ENCODE measurements around the gene RFX2. TPM values are rescaled to one million over a fixed set of nuclear protein-coding genes. Genes with fewer than 3 reads are reported as not detected.

Gene RFX2
- total RNA-seq, 1 experiment from 2014 or later: 3.5 TPM

GRCh38 chr19:5958074-5958850, 152.0 kb downstream of the RFX2 start:
- DNase-seq (ENCODE audit: low read depth): no peak

DNA sequence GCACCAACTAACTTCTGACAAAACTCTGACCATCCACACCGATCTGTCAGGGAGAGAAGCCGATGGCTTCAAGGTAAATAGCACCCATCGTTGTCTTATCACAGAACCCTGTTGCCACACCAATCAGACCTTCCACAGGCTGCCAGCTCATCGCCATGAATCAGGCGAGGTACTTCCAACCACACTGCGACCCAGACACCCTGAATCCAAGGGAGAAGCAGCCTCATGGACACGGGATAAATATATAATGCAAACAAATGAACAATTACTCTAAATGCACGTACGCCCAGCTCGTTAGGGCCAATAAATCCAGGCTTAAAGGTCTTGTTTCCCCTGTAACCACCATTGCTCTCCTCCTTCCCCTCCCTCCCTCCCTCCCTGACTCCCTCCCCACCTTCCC, 153.1 kb downstream of the RFX2 start:
- DNase-seq (ENCODE audit: low read depth): no peak

- no peak for DNase-seq (ENCODE audit: low read depth)
Measured at GRCh38 chr19:5956728-5957127, 153.6 kb downstream of the RFX2 start.

- no peak for DNase-seq (ENCODE audit: low read depth)
Measured at GRCh38 chr19:5956323-5956722, 154.0 kb downstream of the RFX2 start.

DNA sequence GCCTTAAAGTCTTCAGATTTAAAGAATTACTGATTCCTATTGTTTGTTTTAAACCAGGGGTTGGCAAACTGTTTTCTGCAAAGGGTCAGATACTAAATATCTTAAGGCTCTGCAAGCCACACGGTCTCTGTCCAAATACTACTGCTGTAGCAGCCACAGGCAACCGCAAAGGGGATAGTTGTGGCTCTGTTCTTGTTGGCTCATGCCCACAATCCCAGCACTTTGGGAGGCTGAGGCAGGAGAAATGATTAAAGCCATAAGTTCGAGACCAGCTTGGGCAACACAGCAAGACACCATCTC, 154.7 kb downstream of the RFX2 start:
- no peak for DNase-seq (ENCODE audit: low read depth)

DNA sequence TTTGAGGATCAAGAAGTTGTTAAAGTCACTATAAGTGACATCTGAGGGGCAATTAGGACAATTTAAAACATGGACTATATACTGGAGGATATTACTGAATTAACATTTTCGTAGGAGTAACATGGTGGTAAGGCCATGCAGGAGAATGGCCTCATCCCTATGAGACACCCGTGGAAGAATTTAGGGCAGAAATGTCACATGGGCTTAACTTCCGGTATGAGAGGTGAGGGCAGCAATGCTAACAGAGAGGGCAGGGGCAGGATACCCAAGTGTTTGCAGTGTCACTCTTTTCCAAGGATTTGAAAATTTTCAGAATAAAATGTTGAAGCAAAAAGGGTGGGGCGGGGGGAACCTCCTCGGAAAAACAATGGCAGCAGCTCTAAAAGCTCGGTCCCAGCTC, 156.0 kb downstream of the RFX2 start:
- no peak for DNase-seq (ENCODE audit: low read depth)

- DNase-seq (ENCODE audit: low read depth): no peak
Measured at GRCh38 chr19:5953680-5954213, 156.6 kb downstream of the RFX2 start.

DNA sequence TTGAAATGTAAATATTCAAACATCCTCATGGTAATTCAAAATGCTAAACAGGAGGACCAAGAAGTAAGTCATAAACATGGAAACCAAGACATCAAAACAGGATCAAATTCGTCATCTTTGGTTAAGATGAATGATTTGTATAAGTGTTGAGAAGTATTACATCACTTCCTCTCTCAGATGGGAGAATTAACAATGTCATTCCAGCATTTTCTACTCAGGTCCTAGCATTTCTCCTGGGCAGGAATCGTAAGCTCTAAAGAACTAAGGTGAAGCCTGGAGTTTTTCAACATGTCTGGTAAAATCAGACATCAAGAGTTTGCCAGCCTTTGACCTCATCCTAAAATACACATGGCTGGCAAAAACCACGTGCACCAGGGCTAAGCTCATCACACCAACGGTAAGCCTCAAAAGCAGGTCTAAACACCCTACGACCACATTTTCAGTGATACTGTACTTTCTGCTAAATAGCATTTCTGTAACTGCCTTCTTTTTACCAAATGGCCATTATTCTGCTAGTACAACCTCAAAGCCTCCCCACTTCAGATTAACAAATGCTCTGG, 157.2 kb downstream of the RFX2 start:
- DNase-seq (ENCODE audit: low read depth): no peak

DNA sequence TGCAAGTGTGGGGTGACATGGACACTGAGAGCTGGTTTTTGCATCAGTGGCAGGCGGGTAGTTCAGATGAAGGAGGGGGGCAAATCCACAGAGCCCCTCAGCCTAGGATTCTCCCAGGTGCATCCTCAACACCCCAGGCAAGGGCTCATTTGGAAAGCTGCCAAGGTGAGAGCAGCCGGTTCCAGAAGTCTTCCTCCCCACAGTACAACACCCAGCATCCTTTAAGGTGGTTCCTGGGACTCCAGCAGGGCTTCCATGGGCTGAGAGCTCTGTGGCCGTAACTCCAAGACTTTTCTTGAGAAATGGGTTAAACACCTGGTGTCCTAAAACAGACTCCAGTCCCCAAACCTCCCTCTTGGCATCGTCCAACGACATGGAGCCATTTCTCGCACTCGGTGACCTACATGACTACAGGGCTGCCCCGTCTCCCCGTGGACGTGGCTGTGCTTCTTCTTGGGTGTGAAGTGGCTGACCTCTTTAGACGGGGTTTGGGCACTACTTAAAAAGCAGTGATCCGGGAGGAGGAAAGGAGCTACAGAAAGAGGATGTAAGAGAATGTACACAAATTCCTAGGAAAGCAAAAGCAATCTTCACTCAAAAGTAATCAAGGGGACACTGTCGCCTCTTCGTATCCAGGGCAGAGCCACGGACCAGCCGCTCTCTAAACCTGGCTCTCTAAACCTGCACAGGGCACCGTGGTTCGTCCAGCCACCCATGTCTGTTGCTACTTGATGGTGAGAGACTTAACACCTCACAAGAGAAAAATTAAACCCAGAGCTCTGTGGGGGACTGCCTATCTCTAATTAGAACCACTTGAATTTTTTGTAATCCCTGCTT, 157.9 kb downstream of the RFX2 start:
- DNase-seq (ENCODE audit: low read depth): no peak

- no peak for DNase-seq (ENCODE audit: low read depth)
Measured at GRCh38 chr19:5951338-5951861, 158.9 kb downstream of the RFX2 start.

DNA sequence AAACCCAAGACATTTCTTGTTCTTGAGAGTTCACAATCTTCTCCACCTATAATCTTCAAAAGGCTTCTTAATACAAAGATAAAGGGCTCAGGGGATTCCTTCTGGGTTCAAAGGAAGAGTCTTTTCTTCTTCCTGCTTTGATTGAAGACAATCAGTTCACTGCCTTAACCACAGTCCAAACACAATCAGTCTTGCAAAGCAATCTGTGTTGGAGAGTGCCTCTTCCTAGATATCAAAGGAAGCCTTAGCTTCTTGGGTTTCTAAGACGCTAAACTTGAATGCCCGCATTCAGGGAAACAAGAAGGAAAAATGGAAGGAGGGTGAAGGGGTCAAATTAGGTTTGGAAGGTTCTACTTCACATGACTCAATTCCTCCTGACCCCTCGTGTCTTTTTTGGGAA, 159.6 kb downstream of the RFX2 start:
- no peak for DNase-seq (ENCODE audit: low read depth)

DNA sequence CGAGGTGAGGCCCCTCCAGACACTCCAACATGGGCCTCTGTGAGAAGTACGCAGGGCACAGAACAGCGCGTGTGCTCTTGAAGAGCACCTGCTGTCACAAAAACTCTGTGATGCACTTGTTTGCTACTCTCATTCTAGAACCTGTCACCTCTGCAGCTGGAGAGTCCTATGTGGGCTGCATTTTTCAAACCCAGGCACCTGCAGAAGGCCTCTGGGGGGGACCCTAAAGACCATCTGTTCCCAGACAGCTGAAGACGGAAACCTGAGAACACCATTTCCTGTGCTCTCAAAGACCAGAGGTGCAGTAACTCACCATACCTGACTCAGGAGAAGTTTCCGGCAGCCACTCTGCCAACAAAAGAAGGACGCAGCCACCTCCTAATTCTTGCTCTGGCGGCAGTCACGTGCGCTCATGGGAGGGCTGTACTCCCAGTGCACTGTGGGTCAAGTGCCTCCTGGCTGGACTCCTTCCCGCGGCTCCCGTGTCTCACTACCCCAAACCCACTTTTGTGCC, 160.5 kb downstream of the RFX2 start:
- no peak for DNase-seq (ENCODE audit: low read depth)

DNA sequence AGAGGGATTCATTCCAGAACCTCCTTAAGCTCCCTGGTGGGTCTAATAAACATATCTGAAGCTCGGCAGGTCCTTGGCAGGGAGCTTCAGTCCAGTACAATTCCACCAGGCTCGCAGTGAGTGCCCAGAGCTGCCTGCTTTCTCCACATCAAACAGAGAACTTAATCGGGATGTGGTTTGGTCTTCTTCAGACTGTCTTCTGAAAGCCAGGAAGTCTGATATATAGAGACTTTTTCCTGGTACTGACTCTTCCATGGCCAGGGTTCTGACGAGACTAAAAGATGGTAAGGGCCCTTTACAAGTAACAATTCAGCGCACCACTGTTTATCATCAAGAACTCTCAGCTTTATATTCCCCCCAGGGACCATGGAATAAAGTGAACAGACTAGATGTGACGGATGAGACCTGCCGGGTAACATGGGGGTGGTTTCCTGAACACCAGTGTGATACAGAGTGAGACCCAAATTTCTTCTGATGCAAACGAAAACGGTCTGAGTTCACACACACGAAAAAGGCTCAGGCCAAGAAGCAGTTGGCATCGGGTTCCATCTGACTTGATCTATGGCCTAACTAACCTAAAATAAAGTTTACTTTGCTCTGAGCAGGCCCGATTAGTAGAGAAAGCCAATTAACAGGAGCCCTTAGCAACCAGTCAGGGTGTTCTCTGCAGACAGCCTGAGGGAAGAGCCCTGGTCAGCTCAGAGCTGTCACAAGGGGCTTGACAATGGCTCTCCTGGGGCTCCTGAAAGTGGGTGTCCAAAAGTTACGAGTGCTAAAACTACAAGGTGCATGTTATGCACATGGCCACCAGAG, 161.3 kb downstream of the RFX2 start:
- no peak for DNase-seq (ENCODE audit: low read depth)

DNA sequence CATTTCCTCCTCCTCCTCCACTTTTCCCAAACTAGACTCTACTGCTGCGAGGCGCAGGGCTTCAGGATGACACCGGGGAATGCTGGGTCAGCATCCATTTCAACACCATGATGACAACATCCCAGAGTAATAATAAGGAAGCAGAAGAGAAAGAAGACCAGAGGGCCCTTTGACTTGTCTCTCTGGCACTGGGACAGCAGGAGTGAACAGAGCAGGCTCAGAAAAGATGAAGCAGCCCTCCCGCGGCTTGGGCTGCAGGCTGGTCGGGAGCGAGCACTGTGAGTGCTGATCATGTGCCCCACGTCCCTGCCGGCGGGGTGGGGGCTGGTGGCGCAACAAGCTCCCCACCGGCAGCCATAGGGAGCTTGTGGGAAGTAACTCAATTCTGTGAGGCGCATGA, 162.9 kb downstream of the RFX2 start:
- DNase-seq (ENCODE audit: low read depth): no peak

DNA sequence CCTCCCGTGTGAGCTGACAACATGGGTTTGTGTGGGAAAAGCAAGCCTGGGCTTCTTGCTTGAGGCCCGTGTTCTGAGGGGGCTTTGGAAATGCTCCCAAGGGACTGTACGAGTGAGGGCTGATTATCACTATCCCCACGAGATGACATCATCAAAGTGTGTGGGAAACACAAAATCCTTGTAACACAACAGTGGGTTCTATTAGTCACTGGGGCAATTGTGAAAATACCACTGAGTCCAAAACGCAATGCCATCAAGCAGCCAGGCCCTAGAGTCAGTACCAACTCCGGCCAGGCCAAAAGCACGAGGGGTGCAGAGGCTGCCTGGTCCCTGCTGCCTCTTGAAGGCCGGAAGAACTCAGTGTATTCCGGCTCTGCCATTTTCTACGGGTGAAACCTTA, 166.7 kb downstream of the RFX2 start:
- no peak for DNase-seq (ENCODE audit: low read depth)

Other genes starting within 250 kb of the RFX2 start
- gene FUT5, start 240.0 kb downstream of the RFX2 start, total RNA-seq (2014; rRNA removed; shearing (Covaris generic)): not detected in 2 replicates
- 220 and 283 TPM in 2 replicates for gene NDUFA11, start 206.7 kb downstream of the RFX2 start, total RNA-seq (2014; rRNA removed; shearing (Covaris generic))
- gene VMAC, start 205.6 kb downstream of the RFX2 start, total RNA-seq (2014; rRNA removed; shearing (Covaris generic)): 0.90 and 1.3 TPM in 2 replicates
- gene CAPS, start 196.2 kb downstream of the RFX2 start, total RNA-seq (2014; rRNA removed; shearing (Covaris generic)): 0.71 and 0.73 TPM in 2 replicates
- gene RANBP3, start 132.4 kb downstream of the RFX2 start, total RNA-seq (2014; rRNA removed; shearing (Covaris generic)): 61.9 and 89.2 TPM in 2 replicates
- not detected in 2 replicates for gene ACSBG2, start 25.2 kb upstream of the RFX2 start, total RNA-seq (2014; rRNA removed; shearing (Covaris generic))
- gene MLLT1, start 169.5 kb upstream of the RFX2 start, total RNA-seq (2014; rRNA removed; shearing (Covaris generic)): 18.0 and 30.0 TPM in 2 replicates
- not detected in 2 replicates for gene ACER1, start 223.1 kb upstream of the RFX2 start, total RNA-seq (2014; rRNA removed; shearing (Covaris generic))